B cell (primary cell): ENCODE results near the gene TRAPPC5. TPM values are rescaled to one million over a fixed set of nuclear protein-coding genes. Genes with fewer than 3 reads are reported as not detected.
A peak's percentile ranks its signal among the peaks of the same experiment; 100 is the strongest.

Source experiments
- ATAC-seq: fragments of 200-7000 bp; cut with Tn5 transposase; one replicate; pipeline ENCODE4 v1.10.0; 2021; ENCODE audit warnings: low read depth, mild to moderate bottlenecking, moderate number of reproducible peaks, moderate library complexity
- CTCF ChIA-PET: fragments of 350-600 bp; sonication (Branson Sonifier 250); formaldehyde crosslinking; loops from one replicate; lab custom pipeline; 2021; ENCODE audit warnings: antibody characterized with exemption, inconsistent platforms; lab: Charles Lee
- POLR2A ChIA-PET: fragments of 350-600 bp; sonication (Branson Sonifier 250); formaldehyde crosslinking; loops from one replicate; lab custom pipeline; 2021; ENCODE audit warnings: antibody characterized with exemption; lab: Charles Lee
- DNase-seq: peaks from one replicate; pipeline ENCODE4 v3.0.0; 2013
- H2AFZ ChIP-seq: 2 replicates; pipeline ENCODE4 v1.6.1; 2012; ENCODE audit warnings: mild to moderate bottlenecking, low read depth, low read length; ENCODE audit not compliant: insufficient read depth, poor library complexity, severe bottlenecking
- H3K27ac ChIP-seq, 2 donors: 1 replicate in 1 of 2; 2 replicates in 1 of 2; pipeline ENCODE4 v1.5.1; 2012 to 2013; ENCODE audit warnings: low read length in 2 of 2, mild to moderate bottlenecking in 2 of 2, moderate library complexity in 1 of 2
- H3K27me3 ChIP-seq, 4 experiments: fragments of 200-600 bp in 1 of 4; sonication (generic) in 1 of 4; replicated peaks in 1 of 4; 1 replicate in 2 of 4; 2 replicates in 2 of 4; pipeline versions ENCODE4 v1.6.1 to v1.7.0; 2013 to 2016; ENCODE audit warnings: low read length in 3 of 4, mild to moderate bottlenecking in 2 of 4, mixed read lengths in 1 of 4, moderate library complexity in 1 of 4; ENCODE audit not compliant: insufficient read depth in 4 of 4, control insufficient read depth in 3 of 4; ENCODE audit errors: control extremely low read depth in 1 of 4
- H3K36me3 ChIP-seq, 2 experiments: replicated peaks in 1 of 2; 1 replicate in 1 of 2; 2 replicates in 1 of 2; pipeline versions ENCODE4 v1.6.1 to v1.7.1; 2013; ENCODE audit warnings: low read length in 1 of 2; ENCODE audit not compliant: insufficient read depth in 2 of 2, control insufficient read depth in 1 of 2; ENCODE audit errors: control extremely low read depth in 1 of 2, extremely low read depth in 1 of 2
- H3K4me1 ChIP-seq, 2 donors: fragments of 200-600 bp in 1 of 2; sonication (generic) in 1 of 2; 1 replicate in 1 of 2; 2 replicates in 1 of 2; pipeline versions ENCODE4 v1.5.1 to v1.6.1; 2013 to 2017; ENCODE audit warnings: low read length in 2 of 2; ENCODE audit not compliant: control insufficient read depth in 2 of 2, insufficient read depth in 2 of 2
- H3K4me2 ChIP-seq: replicated peaks from 2 replicates; pipeline ENCODE3; 2012; ENCODE audit warnings: mild to moderate bottlenecking, low read depth, low read length; ENCODE audit not compliant: poor library complexity, severe bottlenecking
- H3K4me3 ChIP-seq, 5 experiments: fragments of 200-600 bp in 1 of 5; sonication (generic) in 1 of 5; 1 replicate in 3 of 5; 2 replicates in 2 of 5; pipeline versions ENCODE4 v1.5.1 to v1.7.0; 2011 to 2016; ENCODE audit warnings: low read length in 4 of 5, mild to moderate bottlenecking in 4 of 5, low read depth in 2 of 5, control low read depth in 1 of 5, moderate library complexity in 1 of 5; ENCODE audit not compliant: insufficient read depth in 1 of 5; ENCODE audit errors: control extremely low read depth in 1 of 5, extremely low read depth in 1 of 5
- H3K79me2 ChIP-seq: fragments of 200-600 bp; sonication (generic); one replicate; pipeline ENCODE4 v1.6.0; 2016; ENCODE audit warnings: low read length; ENCODE audit not compliant: control insufficient read depth, insufficient read depth
- H3K9ac ChIP-seq: fragments of 200-600 bp; sonication (generic); 2 replicates; pipeline ENCODE4 v1.6.1; 2017; ENCODE audit warnings: mild to moderate bottlenecking, low read length, moderate library complexity
- H3K9me3 ChIP-seq, 3 donors: one replicate each; pipeline versions ENCODE4 v1.6.1 to v1.7.1; 2013; ENCODE audit warnings: low read length in 2 of 3; ENCODE audit not compliant: control insufficient read depth in 2 of 3, insufficient read depth in 1 of 3; ENCODE audit errors: control extremely low read depth in 1 of 3
- H4K20me1 ChIP-seq: 2 replicates; pipeline ENCODE4 v1.6.0; 2012; ENCODE audit warnings: mild to moderate bottlenecking, low read length; ENCODE audit not compliant: insufficient read depth, control insufficient read depth, poor library complexity, severe bottlenecking
- H3K27ac Mint-ChIP-seq: one replicate; pipeline ENCODE4 v1.8.0; 2021; ENCODE audit warnings: mixed read lengths
- H3K27me3 Mint-ChIP-seq: one replicate; pipeline ENCODE4 v1.8.0; 2021; ENCODE audit warnings: mixed read lengths
- H3K4me1 Mint-ChIP-seq: one replicate; pipeline ENCODE4 v1.8.0; 2021; ENCODE audit warnings: mixed read lengths
- H3K4me3 Mint-ChIP-seq: one replicate; pipeline ENCODE4 v1.8.0; 2021; ENCODE audit warnings: mixed read lengths
- H3K9me3 Mint-ChIP-seq: one replicate; pipeline ENCODE4 v1.8.0; 2022; ENCODE audit warnings: mixed read lengths; ENCODE audit not compliant: insufficient read depth
- EZH2 ChIP-seq: IDR thresholded peaks from 2 replicates; pipeline ENCODE4 v1.6.1; 2012; ENCODE audit warnings: borderline replicate concordance, low read depth, mild to moderate bottlenecking, moderate library complexity, low read length; ENCODE audit not compliant: insufficient read depth, poor library complexity, severe bottlenecking
- WGBS: methylation state at CpG from one replicate; pipeline ENCODE4 v1.1.5; 2013; ENCODE audit warnings: missing lambda C conversion rate; ENCODE audit not compliant: insufficient coverage; 5-methylcytosine and 5-hydroxymethylcytosine counted together
- intact Hi-C: fragments of 100-400 bp; cut with micrococcal nuclease; formaldehyde crosslinking; loops from one replicate; pipeline ENCODE4 v1.10.0; 2022
- polyA plus RNA-seq: library from polyadenylated mRNA; depleted of rRNA; stranded (reverse); fragments of >200 nt; gene quantifications from 2 replicates; pipeline ENCODE4 v1.2.3, GENCODE V29; 2012
- total RNA-seq, 2 donors: library from RNA; stranded (reverse); fragments of 120-200 nt in 1 of 2; gene quantifications; 1 replicate in 1 of 2; 2 replicates in 1 of 2; pipeline versions ENCODE4 v1.2.3 to v1.2.4, GENCODE V29; 2013 to 2022
- TF ChIP-seq, protein P1 (sequence below): fragments of 200-600 bp; IDR thresholded peaks from one replicate; pipeline ENCODE4 v1.8.0; 2022; ENCODE audit warnings: antibody characterized with exemption, mild to moderate bottlenecking

Gene TRAPPC5
- total and polyA plus RNA-seq, 2 donors (not counting 1 experiment from before 2014, with no cell fraction given), result 61.5 to 64.9 TPM

DNA sequence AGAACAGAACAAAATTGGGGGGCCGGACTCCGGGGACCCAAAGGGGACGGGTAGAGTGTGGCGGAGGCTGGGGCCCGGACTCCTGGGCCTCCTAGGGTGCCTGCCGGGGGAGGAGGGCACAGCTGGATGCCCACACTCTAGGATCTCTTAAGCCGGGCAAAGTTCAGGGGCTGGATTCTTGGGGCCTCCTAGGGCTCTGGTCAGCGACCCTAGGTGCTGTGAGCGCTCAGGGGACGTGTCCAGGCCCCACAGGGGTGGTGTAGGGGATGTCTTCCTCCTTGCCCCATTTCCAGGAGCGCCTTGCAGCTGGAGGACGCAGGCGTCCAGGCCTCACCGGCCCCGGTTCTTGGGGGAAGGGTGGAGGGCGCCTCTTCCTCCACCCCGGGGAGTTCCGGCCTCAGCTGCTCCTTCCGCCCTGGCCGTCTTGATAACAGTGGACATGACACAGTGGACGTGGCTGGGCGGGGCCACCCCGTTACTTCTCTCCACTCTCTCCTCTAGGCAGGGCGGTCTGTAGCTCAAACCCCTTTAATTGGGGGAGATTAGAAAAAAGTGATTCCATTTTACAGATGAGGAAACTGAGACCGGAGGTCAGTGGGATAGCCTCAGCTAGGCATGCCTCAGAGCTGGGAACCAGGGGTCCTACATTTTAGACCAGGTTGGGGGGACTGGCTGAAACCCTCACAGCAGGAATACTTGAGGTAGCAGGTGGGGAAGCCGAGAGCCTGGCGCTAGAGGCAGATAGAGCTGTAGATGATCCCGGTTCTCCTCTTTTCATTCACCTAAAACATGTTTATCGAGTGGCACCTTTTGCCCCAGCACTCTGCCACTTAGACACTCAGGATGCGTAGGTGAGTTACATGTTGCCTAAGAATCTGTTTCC is 43.0 kb upstream of the TRAPPC5 start:
- ATAC-seq (no peak), DNase-seq (no peak)
- TF ChIP-seq EZH2, result no peak
- TF ChIP-seq, protein P1, sequence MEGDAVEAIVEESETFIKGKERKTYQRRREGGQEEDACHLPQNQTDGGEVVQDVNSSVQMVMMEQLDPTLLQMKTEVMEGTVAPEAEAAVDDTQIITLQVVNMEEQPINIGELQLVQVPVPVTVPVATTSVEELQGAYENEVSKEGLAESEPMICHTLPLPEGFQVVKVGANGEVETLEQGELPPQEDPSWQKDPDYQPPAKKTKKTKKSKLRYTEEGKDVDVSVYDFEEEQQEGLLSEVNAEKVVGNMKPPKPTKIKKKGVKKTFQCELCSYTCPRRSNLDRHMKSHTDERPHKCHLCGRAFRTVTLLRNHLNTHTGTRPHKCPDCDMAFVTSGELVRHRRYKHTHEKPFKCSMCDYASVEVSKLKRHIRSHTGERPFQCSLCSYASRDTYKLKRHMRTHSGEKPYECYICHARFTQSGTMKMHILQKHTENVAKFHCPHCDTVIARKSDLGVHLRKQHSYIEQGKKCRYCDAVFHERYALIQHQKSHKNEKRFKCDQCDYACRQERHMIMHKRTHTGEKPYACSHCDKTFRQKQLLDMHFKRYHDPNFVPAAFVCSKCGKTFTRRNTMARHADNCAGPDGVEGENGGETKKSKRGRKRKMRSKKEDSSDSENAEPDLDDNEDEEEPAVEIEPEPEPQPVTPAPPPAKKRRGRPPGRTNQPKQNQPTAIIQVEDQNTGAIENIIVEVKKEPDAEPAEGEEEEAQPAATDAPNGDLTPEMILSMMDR, result no peak
- H3K4me3 ChIP-seq, result peak overlapping the region; percentile 58 to 89 (median 80)
- H3K9me3 ChIP-seq, result peaks cover 0 to 7% (median 0%) of the 10 kb centered on the region in 3 donors
- intact Hi-C loops, result loop anchor here (1.0 kb wide), 2 partner anchors 8 to 21 kb away; partner anchors contain the start of genes PET100 and XAB2
- peak overlapping the region; percentile 97 for H3K4me2 ChIP-seq
- 34% methylated on average over 22 of the region's 30 CpGs for WGBS
- Mint-ChIP-seq H3K4me1 (peaks cover 38% of the 10 kb centered on the region), H3K9me3 (no peaks in the 10 kb centered on the region), H3K27ac (peak overlapping the region; percentile 94), H3K27me3 (no peaks in the 10 kb centered on the region), H3K4me3 (peak overlapping the region; percentile 90)
- peak overlapping the region; percentile 81 to 93 for H3K27ac ChIP-seq
- H3K4me1 ChIP-seq, result peaks cover 17 to 21% of the 10 kb centered on the region in 2 donors
- ChIA-PET CTCF (interaction anchor here (0.5 to 2.1 kb wide), 5 partner anchors 11 to 775 kb away, joined by 3 to 7 read pairs (median 4); partner anchors contain the start of gene MARCHF2), POLR2A (interaction anchor here (1.0 kb wide), 1 partner anchor 103 kb away, joined by 3 read pairs; no protein-coding TSS in a partner anchor)
- peak overlapping the region; percentile 81 for H2AFZ ChIP-seq
- peaks cover 24% of the 10 kb centered on the region for H4K20me1 ChIP-seq
- peak overlapping the region; percentile 86 for H3K9ac ChIP-seq
- no peaks in the 10 kb centered on the region for H3K27me3 ChIP-seq
- H3K36me3 ChIP-seq, result peaks cover 4 to 25% of the 10 kb centered on the region in 2 experiments
- H3K79me2 ChIP-seq, result peaks cover 59% of the 10 kb centered on the region
